NCI-H1092 treated with DMSO at 0.1 percent for 48 hours (cell line): ENCODE results near the gene DDX55.
A peak's percentile ranks its signal among the peaks of the same experiment; 100 is the strongest.
"Not testable (repeated sequence)": the region's sequence is repeated elsewhere in the genome, so short reads cannot be mapped to it uniquely, and the experiment has no call there.

Experiments
- DNase-seq: peaks from one replicate; lab custom pipeline; 2025; lab: John Stamatoyannopoulos, UW

Gene DDX55

GRCh38 chr12:123601602-123602489 lies at the start of gene DDX55:
Gene DDX55, plus strand, starts transcription at chr12:123602099. Its CDS starts 50 bp downstream, at chr12:123602149.
- peak; percentile 62 for DNase-seq

GRCh38 chr12:123554136-123554535 lies 47.8 kb upstream of the DDX55 start:
- DNase-seq, result not testable (repeated sequence)

- not testable (repeated sequence) for DNase-seq
These were observed 47.1 kb upstream of the DDX55 start for GRCh38 chr12:123554843-123555242.

- not testable (repeated sequence) for DNase-seq
These were observed 43.4 kb upstream of the DDX55 start for GRCh38 chr12:123558487-123558886.

- no peak for DNase-seq
These were observed 42.4 kb upstream of the DDX55 start for GRCh38 chr12:123559468-123559867.

- DNase-seq, result no peak
These were observed 30.5 kb upstream of the DDX55 start for GRCh38 chr12:123571343-123571813.

- DNase-seq, result no peak
These were observed 29.5 kb upstream of the DDX55 start for GRCh38 chr12:123572391-123572790.

- DNase-seq, result no peak
These were observed 28.0 kb upstream of the DDX55 start for GRCh38 chr12:123573870-123574269.

- no peak for DNase-seq
These were observed 25.3 kb upstream of the DDX55 start for GRCh38 chr12:123576611-123577010.

GRCh38 chr12:123578243-123578642 lies 23.7 kb upstream of the DDX55 start:
- DNase-seq, result no peak

- DNase-seq, result not testable (repeated sequence)
These were observed 23.1 kb upstream of the DDX55 start for GRCh38 chr12:123578829-123579228.

- DNase-seq, result no peak
These were observed 21.1 kb upstream of the DDX55 start for GRCh38 chr12:123580772-123581171.

GRCh38 chr12:123591702-123592481 lies 10.0 kb upstream of the DDX55 start:
- no peak for DNase-seq

- no peak for DNase-seq
These were observed 6.2 kb upstream of the DDX55 start for GRCh38 chr12:123595729-123596128.

- DNase-seq, result no peak
These were observed 4.8 kb upstream of the DDX55 start for GRCh38 chr12:123597100-123597499.

- no peak for DNase-seq
These were observed 3.4 kb upstream of the DDX55 start for GRCh38 chr12:123598522-123598921.

GRCh38 chr12:123599310-123599709 lies 2.6 kb upstream of the DDX55 start:
- no peak for DNase-seq

GRCh38 chr12:123599721-123600120 lies 2.2 kb upstream of the DDX55 start:
- no peak for DNase-seq

- no peak for DNase-seq
These were observed 824 bp downstream of the DDX55 start for GRCh38 chr12:123602651-123603195.

GRCh38 chr12:123603495-123603894 lies 1.6 kb downstream of the DDX55 start:
- not testable (repeated sequence) for DNase-seq

GRCh38 chr12:123607756-123608155 lies 5.9 kb downstream of the DDX55 start:
- DNase-seq, result no peak

GRCh38 chr12:123608182-123608581 lies 6.3 kb downstream of the DDX55 start:
- no peak for DNase-seq

GRCh38 chr12:123614110-123614509 lies 12.2 kb downstream of the DDX55 start:
- no peak for DNase-seq
